ENCODE results near the gene SRRM4. TPM values are rescaled to one million over a fixed set of nuclear protein-coding genes. Genes with fewer than 3 reads are reported as not detected.

The SRRM4 gene
- total and polyA plus RNA-seq, 2 experiments from 2014 or later: 0.53 to 0.63 TPM

GRCh38 chr12:119082016-119082415 is 100.7 kb downstream of the SRRM4 start:
- H3K4me2 ChIP-seq: no peak overlapping the region; the same call in 1 of the 2 replicates
- 0 out of 2 replicates have a peak, but pooled peaks cover 2% of the 10 kb centered on the region for H3F3A ChIP-seq (replicated peaks; ENCODE audit: low read depth)
- H3K36me3 ChIP-seq (ENCODE audit: insufficient read depth): no peaks in the 10 kb centered on the region
- Mint-ChIP-seq H3K9me3 (no peaks in the 10 kb centered on the region), H3K4me1 (peaks cover 27% of the 10 kb centered on the region), H3K27ac (no peak overlapping the region), H3K4me3 (no peak overlapping the region), H3K27me3 (ENCODE audit: insufficient read depth, low read depth, poor library complexity) (peaks cover 2% of the 10 kb centered on the region), H3K36me3 (ENCODE audit: low read depth) (no peaks in the 10 kb centered on the region; the same call in 2 of the 3 replicates)
- ATAC-seq: peak; percentile 34; the same call in 2 of the 3 replicates
- no peaks in the 10 kb centered on the region for H3K27me3 ChIP-seq (ENCODE audit: insufficient read depth)
- peaks cover 10% of the 10 kb centered on the region; the same call in 1 of the 2 replicates for H3K4me1 ChIP-seq (ENCODE audit: insufficient read depth)
- no peak overlapping the region for H3K4me3 ChIP-seq
- H3K27ac ChIP-seq (ENCODE audit: low read depth): no peak overlapping the region
- H3K79me2 ChIP-seq (replicated peaks; ENCODE audit: insufficient read depth): no peaks in the 10 kb centered on the region
- no peak for TF ChIP-seq EZH2phosphoT487 (IDR thresholded peaks at IDR 0.05; ENCODE audit: unreplicated experiment)
- TF ChIP-seq JUNB (IDR thresholded peaks at IDR 0.05; ENCODE audit: unreplicated experiment): no peak
- no peak for TF ChIP-seq ZNF114 (CRISPR knock-in tag; IDR thresholded peaks at IDR 0.05)
- no peak for TF ChIP-seq ZNF331 (CRISPR knock-in tag; IDR thresholded peaks at IDR 0.05; ENCODE audit: low read depth)
- TF ChIP-seq ETS1 (IDR thresholded peaks at IDR 0.05): no peak
- TF ChIP-seq POLR2AphosphoS5 (IDR thresholded peaks at IDR 0.05; ENCODE audit: low read depth): no peak
- H3K9me2 ChIP-seq (ENCODE audit: insufficient read depth): peaks cover 8% of the 10 kb centered on the region
- H4K20me1 ChIP-seq (replicated peaks; ENCODE audit: insufficient read depth): no peaks in the 10 kb centered on the region
- no peak for DNase-seq (ENCODE audit: low spot score)
- peak overlapping the region; percentile 72 for H2AFZ ChIP-seq

GRCh38 chr12:119082496-119082895 is 101.2 kb downstream of the SRRM4 start:
- no peaks in the 10 kb centered on the region for H3K36me3 ChIP-seq (ENCODE audit: insufficient read depth)
- ATAC-seq: peak; percentile 65
- no peaks in the 10 kb centered on the region for H3K27me3 ChIP-seq (ENCODE audit: insufficient read depth)
- peaks cover 2% of the 10 kb centered on the region for H3K27me3 Mint-ChIP-seq (ENCODE audit: insufficient read depth, low read depth, poor library complexity)
- no peak overlapping the region for H3K4me3 Mint-ChIP-seq
- no peaks in the 10 kb centered on the region for H3K9me3 Mint-ChIP-seq
- peak overlapping the region; percentile 72 for H2AFZ ChIP-seq
- H3K36me3 Mint-ChIP-seq (ENCODE audit: low read depth): no peaks in the 10 kb centered on the region; the same call in 2 of the 3 replicates
- 0 out of 2 replicates have a peak, but pooled peaks cover 2% of the 10 kb centered on the region for H3F3A ChIP-seq (replicated peaks; ENCODE audit: low read depth)
- no peak overlapping the region for H3K27ac Mint-ChIP-seq
- DNase-seq (ENCODE audit: low spot score): no peak
- H3K79me2 ChIP-seq (replicated peaks; ENCODE audit: insufficient read depth): no peaks in the 10 kb centered on the region
- peaks cover 32% of the 10 kb centered on the region for H3K4me1 Mint-ChIP-seq
- no peak overlapping the region for H3K4me3 ChIP-seq
- H3K4me2 ChIP-seq: peak overlapping the region; percentile 38; the same call in 1 of the 2 replicates
- H4K20me1 ChIP-seq (replicated peaks; ENCODE audit: insufficient read depth): no peaks in the 10 kb centered on the region
- H3K9me2 ChIP-seq (ENCODE audit: insufficient read depth): peaks cover 9% of the 10 kb centered on the region
- H3K27ac ChIP-seq (ENCODE audit: low read depth): no peak overlapping the region
- H3K4me1 ChIP-seq (ENCODE audit: insufficient read depth): peaks cover 10% of the 10 kb centered on the region; the same call in 1 of the 2 replicates
- TF ChIP-seq ZNF114 (CRISPR knock-in tag; IDR thresholded peaks at IDR 0.05) (no peak), ZNF462 (CRISPR knock-in tag; IDR thresholded peaks at IDR 0.05) (no peak), NANOG (IDR thresholded peaks at IDR 0.05; ENCODE audit: borderline replicate concordance) (no peak), JUNB (IDR thresholded peaks at IDR 0.05; ENCODE audit: unreplicated experiment) (no peak), CREB1 (CRISPR knock-in tag; IDR thresholded peaks at IDR 0.05; ENCODE audit: low read depth) (no peak), STAT1 (IDR thresholded peaks at IDR 0.05; ENCODE audit: unreplicated experiment) (no peak), EZH2 (IDR thresholded peaks at IDR 0.05; ENCODE audit: low read depth, unreplicated experiment) (no peak), EZH2phosphoT487 (IDR thresholded peaks at IDR 0.05; ENCODE audit: unreplicated experiment) (no peak), POLR2AphosphoS5 (IDR thresholded peaks at IDR 0.05; ENCODE audit: low read depth) (no peak)
